BE2C (cell line): ENCODE data around the gene TMPRSS9.

Source experiments
- DNase-seq: peaks from one replicate; pipeline ENCODE4 v3.0.0-alpha.2; 2020
- H3K27me3 ChIP-seq: fragments of 250-450 bp; sonication (Bioruptor Pico); 2 replicates; pipeline ENCODE4 v1.5.1; 2020; ENCODE audit warnings: mild to moderate bottlenecking
- H3K36me3 ChIP-seq: fragments of 250-450 bp; sonication (Bioruptor Pico); 2 replicates; pipeline ENCODE4 v1.5.1; 2020; ENCODE audit warnings: mild to moderate bottlenecking
- H3K4me1 ChIP-seq: fragments of 250-450 bp; sonication (Bioruptor Pico); 2 replicates; pipeline ENCODE4 v1.5.1; 2020
- H3K4me3 ChIP-seq: 2 replicates; pipeline ENCODE4 v1.5.1; 2011; ENCODE audit warnings: low read depth, low read length
- H3K9me3 ChIP-seq: fragments of 250-450 bp; sonication (Bioruptor Pico); 2 replicates; pipeline ENCODE4 v1.5.1; 2020
- CTCF ChIP-seq: IDR thresholded peaks from 2 replicates; pipeline ENCODE4 v1.5.1; 2012; ENCODE audit warnings: mild to moderate bottlenecking, low read depth, low read length

The TMPRSS9 gene

DNA sequence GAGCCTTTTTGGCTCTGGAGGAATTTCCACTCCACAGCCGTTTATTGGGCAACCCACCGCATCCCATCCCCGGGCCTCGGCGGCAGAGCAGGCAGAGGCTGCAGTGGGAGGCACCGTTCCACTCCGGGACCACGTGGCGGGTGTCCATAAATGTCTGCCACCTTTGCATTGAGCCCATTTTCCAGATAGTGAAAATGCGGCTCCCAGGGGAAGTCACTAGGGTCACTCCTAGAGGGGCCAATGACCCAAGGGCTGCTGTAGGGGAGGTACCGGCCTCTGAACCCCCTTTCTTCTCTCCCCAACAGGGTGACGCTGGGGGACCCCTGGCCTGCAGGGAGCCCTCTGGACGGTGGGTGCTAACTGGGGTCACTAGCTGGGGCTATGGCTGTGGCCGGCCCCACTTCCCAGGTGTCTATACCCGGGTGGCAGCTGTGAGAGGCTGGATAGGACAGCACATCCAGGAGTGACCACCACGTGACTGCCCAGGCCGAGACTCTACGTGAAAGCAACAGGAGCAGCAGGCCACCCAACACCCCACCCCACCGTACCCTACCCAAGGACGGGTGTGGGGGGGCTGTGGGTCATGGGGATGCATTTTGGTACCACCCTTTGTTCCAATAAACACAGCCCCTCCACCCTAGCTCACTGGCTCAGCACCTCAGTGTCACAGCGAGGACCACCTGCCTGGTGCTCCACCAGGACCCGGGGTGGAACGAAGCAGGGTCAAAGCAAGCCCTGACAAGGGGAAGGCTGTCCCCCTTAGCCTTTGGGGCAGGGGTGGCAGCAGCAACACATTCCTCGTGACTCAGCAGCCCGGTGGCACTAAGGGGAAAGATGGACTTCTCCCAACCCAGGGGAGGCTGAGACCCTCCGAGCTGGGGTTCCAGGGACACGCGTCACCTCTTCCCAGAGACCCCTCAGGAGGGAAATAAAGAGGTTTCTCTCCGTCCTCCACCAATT lies 65.8 kb downstream of the TMPRSS9 start:
- Histone ChIP-seq H3K9me3 (no peaks in the 10 kb centered on the region), H3K4me3 (peak overlapping the region; percentile 88), H3K36me3 (peaks cover 37% of the 10 kb centered on the region), H3K4me1 (peaks cover 6% of the 10 kb centered on the region), H3K27me3 (no peaks in the 10 kb centered on the region)
- TF ChIP-seq CTCF, result no peak; the same call in 1 of the 2 replicates
- DNase-seq, result peak; percentile 29

- Histone ChIP-seq H3K9me3 (no peaks in the 10 kb centered on the region), H3K36me3 (peaks cover 46% of the 10 kb centered on the region), H3K4me1 (peaks cover 6% of the 10 kb centered on the region), H3K4me3 (peak overlapping the region; percentile 88), H3K27me3 (no peaks in the 10 kb centered on the region)
- no peak for TF ChIP-seq CTCF
- peak; percentile 69 for DNase-seq
Measured at GRCh38 chr19:2426611-2427428, 66.8 kb downstream of the TMPRSS9 start.

DNA sequence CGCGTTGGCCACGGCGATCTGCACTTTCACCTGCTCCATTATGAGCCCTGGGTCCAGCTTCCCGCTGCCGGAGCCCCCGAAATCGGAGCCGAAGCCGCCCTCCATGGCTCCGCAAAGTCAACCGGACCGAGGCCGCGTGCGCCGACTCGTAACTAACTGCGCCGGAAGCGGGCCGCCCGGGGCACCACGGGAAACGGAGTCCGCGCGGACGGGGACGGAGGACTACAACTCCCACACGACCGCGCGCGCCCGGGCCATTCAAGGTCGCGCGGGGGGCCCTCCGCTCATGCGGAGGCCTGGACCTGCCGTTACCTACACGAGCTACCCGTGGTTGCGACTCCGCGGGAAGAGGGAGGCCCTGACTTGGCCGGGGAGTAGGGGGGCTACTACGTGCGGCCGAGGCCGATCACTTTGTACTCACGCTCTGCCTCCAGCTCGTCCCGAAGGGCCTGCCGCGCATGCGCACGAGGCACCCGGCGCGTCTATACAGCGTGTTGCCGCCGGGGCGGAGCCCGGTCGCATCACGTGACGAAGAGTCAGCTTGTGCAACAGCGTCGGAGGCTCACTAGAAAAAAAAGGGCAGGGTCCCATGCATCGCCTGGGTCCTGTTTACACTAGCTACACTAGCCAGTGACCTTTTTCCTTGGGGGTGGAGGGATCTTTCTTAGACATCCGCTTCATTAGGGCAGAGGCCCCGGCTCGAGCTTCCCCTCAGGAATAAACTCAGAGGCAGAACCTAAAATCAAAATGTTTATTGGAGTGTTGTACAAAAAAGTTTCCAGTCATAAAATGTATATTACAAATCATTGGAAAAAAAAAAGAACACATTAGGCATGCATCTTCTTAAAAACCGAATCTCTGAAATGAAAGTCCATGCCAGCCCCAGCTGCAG lies 67.6 kb downstream of the TMPRSS9 start, which contains the start of gene TIMM13:
Gene TIMM13, minus strand, starts transcription at position 158 of the 892 bp plus-strand sequence. Its CDS starts 53 bp downstream, at position 105.
- H3K9me3 ChIP-seq, result no peaks in the 10 kb centered on the region
- no peaks in the 10 kb centered on the region for H3K27me3 ChIP-seq
- H3K4me1 ChIP-seq, result peaks cover 6% of the 10 kb centered on the region
- peaks cover 45% of the 10 kb centered on the region for H3K36me3 ChIP-seq
- H3K4me3 ChIP-seq, result peak within 1 kb of the TSS; percentile 88
- DNase-seq, result peak; percentile 99
- no peak for TF ChIP-seq CTCF

GRCh38 chr19:2428321-2428690 lies 68.2 kb downstream of the TMPRSS9 start:
- Histone ChIP-seq H3K9me3 (no peaks in the 10 kb centered on the region), H3K36me3 (peaks cover 45% of the 10 kb centered on the region), H3K4me3 (peak overlapping the region; percentile 88), H3K4me1 (peaks cover 6% of the 10 kb centered on the region), H3K27me3 (no peaks in the 10 kb centered on the region)
- TF ChIP-seq CTCF, result no peak
- peak; percentile 53 for DNase-seq

DNA sequence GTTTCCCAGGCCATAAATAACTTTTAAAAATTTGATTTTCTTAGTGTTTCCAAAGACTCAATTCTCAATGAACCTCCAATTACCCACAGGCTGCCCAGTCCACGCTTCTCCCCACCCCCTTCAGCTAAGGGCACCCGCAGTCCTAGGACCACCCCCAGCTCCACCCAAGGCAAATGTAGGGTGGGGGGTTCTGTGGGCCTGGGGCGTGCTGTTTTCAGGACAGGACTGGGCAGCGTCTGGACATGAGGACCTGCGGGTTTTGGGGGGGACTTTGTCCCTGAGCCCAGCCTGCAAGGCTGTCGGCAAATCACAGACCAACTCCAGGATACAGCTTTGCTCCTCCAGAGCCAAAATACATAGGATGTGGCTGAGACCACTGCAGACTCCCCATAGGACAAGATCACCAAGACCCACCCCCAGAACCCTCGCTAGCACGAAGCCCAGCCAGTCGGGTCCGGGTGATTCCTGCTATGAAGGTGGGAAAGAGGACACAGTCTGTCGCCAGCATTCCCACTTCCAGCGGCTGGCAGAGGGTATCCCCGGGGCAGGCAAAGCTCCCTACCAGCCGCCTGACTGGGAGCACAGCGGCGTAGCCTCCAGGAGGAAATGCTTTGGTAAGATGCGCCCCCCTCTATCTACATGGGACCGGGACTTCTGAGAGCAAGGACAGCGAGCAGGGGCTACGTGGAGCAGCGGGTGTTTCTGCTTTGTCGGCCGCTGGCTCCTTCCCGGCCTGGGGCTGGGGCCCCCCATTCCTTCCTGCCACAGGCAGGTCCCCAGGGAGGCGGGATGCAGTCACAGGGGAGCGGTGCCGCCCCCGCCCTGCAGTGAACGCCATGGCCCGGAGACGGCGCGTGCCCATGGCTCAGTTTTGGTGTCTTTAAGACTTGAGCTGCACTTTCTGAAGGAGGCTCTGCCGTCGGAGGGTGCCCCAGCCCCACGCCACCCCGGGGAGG lies 69.0 kb downstream of the TMPRSS9 start:
- Histone ChIP-seq H3K27me3 (no peaks in the 10 kb centered on the region), H3K9me3 (no peaks in the 10 kb centered on the region), H3K4me3 (peak overlapping the region; percentile 88), H3K4me1 (peaks cover 6% of the 10 kb centered on the region), H3K36me3 (peaks cover 42% of the 10 kb centered on the region)
- peak; percentile 63 for DNase-seq
- TF ChIP-seq CTCF, result no peak
